HTR-8/SVneo (cell line): Measurements from ENCODE around the gene CYP2A6.
"Not testable (repeated sequence)": the region's sequence is repeated elsewhere in the genome, so short reads cannot be mapped to it uniquely, and the experiment has no call there.

Experiments
- DNase-seq: peaks from one replicate; pipeline ENCODE4 v3.0.0; 2011; ENCODE audit warnings: low spot score, mixed read lengths; ENCODE audit not compliant: insufficient read length
- FAIRE-seq: peaks from 2 replicates; lab custom pipeline; 2011; peaks lifted over from hg19 to GRCh38; lab: Jason Lieb, UNC

Gene CYP2A6

GRCh38 chr19:40822704-40823553, 27.3 kb downstream of the CYP2A6 start:
- not testable (repeated sequence) for DNase-seq, FAIRE-seq

GRCh38 chr19:40822161-40822560, 28.1 kb downstream of the CYP2A6 start:
- DNase-seq: no peak
- no peak for FAIRE-seq

DNA sequence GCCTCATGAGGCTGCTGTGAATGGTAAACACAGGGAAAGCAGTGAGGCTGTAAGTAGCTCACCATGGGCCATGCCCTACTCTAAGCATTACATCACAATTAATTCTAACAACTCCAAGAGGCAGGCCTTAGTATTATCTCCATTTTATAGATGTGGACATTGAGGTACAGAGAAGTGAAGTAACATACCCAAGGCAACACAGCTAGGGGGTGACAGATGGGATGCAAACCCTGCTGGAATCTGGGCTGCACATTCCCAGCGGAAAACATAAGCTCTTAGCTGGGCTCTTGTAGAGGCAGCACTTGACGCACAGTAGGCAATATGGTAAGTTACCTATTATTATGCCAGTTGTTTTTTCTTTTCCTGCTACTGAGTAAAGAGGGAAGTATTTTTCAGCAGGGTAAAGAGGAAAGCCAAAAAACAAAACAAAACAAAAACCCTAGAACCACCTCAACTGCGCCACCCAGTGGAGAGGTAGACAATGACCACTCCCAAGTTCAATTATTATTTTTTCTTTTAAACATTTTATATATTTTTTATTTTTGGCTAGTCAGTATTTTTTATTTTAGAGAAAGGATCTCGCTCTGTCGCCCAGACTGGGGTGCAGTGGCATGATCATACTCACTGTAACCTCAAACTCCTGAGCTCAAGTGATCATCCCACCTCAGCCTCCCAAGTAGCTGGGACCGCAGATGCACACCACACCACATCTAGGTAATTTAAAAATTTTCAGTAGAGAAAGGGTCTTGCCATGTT, 30.6 kb downstream of the CYP2A6 start:
- FAIRE-seq, DNase-seq: not testable (repeated sequence)

GRCh38 chr19:40818480-40819399, 31.5 kb downstream of the CYP2A6 start:
- DNase-seq, FAIRE-seq: not testable (repeated sequence)

GRCh38 chr19:40815223-40815622, 35.0 kb downstream of the CYP2A6 start:
- FAIRE-seq (no peak), DNase-seq (no peak)

DNA sequence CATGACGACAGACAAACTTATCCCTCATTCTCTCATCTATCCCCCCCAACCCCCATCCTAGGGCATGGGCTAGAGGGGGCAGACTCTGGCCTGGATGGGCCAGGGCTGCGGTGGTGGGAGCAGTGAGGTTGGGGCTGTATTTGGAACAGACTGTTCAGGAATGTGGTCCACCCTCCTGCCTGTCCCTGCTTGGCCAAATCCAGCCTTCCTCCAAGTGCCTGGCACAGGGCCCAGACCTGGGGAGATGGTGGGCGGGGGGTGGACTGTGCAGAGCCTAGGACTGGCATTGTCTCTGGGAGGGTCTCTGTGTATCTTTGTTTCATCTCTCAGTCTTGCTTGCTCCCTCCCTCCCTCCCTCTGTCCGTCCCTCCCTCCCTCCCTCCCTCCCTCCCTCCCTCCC, 37.1 kb downstream of the CYP2A6 start:
- FAIRE-seq: no peak
- no peak for DNase-seq

DNA sequence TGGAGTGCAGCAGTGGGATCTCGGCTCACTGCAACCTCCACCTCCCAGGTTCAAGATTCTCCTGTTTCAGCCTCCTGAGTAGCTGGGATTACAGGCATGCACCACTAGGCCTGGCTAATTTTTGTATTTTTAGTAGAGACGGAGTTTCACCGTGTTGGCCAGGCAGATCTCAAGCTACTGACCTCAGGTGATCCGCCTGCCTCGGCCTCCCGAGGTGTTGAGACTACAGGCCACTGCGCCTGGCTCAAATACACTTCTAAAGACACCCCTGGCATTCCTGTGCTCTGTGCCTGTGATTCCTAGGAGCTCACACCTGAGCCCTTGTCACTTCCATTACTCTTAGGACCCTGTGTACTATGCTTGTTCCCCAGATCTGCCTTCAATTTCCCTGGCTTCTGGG, 37.7 kb downstream of the CYP2A6 start:
- FAIRE-seq, DNase-seq: not testable (repeated sequence)

DNA sequence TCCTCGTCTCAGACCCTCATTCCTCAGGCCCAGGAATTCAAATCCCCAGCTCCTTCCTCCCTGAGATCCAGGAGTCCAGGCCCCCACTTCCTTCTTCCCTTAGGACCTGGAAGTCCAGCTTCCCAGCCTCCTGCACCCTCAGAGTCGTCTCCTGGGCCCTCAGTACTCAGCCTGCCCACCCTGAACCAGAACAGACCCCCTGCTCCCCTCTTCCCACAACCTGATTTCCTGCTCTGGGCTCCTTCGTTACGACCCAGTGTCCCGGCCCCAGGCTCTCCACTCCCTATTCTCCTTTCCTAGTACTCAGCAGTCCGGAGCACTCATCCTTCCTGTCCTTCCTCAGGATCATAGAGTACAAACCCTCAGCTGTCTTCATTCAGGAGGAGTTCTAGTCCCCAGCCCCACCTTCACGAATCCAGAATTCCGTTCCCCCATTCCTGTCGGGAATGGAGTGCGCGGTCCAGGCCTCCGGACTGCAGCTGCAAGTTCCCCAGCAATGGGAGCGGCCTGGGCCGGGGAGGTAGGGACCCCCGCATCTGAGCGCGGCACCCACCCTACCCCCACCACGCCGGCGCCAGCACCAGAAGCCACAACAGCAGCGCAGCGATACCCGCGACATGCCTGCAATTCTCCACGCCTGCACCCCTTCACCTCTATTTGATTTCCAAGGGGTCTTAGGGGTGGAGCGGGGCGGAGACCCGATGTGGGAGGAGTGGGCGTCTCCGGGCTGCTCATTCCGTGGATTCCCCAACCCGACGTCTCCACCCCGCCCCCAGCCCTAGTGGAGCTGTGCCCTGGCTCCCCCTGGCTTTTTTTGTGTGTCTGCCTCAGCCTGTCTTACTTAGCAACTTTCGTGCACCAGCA, 38.5 kb downstream of the CYP2A6 start:
- DNase-seq (no peak), FAIRE-seq (no peak)

- not testable (repeated sequence) for FAIRE-seq, DNase-seq
These were observed 39.4 kb downstream of the CYP2A6 start for GRCh38 chr19:40810649-40811408.

DNA sequence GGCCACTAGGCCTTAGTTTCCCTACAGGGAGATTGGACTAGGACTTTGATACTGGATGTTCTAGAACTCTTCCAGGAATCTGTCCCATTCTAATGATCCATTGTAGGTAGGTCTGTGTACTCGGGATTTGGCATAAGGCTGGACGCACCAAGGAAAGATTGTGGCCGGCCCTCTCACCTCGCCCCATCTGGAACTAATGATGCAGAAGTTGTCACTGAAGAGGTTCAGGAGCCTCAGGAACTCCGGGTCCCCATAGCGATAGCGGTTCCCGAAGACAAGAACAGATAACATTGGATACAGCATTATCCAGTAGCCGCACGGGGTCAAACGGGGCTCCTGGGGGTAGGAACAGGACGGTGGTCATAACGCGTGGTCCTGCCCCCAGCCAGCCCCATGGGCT, 40.1 kb downstream of the CYP2A6 start:
- FAIRE-seq: no peak
- no peak for DNase-seq

DNA sequence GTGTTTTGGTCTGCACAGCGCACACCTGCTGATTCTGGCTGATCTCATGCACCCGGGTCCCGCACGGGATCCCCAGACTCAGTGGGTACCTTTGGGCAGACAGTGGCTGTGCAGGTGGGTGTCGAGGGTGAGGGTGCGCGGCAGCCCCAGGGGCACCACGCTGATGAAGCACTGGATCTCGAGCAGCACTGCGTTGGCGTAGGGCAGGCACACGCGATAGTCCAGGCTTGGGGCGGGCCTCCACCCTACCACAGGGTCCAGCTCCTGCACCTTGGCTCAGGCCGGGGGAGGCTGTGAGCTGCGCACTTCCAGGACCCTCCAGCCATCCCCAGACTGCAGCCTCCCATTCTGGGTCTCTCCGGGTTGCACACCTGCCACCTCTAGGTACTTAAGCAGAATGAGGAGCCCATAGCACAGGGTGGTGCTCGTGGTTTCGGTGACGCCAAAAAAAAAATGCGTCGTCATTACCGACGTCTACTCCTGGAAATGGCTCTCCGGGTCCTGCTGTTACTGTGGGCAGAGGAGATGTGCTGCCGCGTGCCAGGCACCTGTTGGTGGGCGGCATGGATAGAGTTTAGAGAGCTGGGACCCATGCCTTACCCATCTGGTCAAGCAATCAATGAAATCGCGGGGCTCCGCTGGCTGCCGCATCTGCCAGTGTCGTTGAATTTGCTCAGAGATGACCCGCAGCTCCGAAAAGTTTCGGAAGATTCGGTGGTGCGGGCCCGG, 40.7 kb downstream of the CYP2A6 start:
- DNase-seq: no peak

DNA sequence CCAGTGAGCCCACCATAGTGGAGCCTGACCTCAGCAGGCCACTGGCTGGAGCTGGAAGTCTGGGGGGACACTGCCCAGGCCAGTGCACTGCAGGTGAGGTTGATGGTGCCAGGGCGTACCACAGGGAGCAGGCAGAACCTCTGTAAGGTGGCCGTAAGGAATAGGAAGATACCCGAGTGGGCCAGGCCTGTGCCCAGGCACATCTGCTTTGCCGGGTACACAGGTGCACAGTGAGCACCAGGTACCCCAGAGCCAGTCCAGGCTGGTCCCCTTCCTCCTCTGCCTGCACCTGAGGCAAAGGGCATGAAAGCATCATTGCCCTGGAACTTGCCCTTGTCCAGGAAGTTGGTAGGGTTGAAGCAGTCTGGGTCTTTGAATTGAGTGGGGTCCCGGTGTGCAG, 41.8 kb downstream of the CYP2A6 start:
- FAIRE-seq: no peak
- DNase-seq: no peak

More for the DNA sequence above, 40.7 kb downstream of the CYP2A6 start:
- no peak for FAIRE-seq

DNA sequence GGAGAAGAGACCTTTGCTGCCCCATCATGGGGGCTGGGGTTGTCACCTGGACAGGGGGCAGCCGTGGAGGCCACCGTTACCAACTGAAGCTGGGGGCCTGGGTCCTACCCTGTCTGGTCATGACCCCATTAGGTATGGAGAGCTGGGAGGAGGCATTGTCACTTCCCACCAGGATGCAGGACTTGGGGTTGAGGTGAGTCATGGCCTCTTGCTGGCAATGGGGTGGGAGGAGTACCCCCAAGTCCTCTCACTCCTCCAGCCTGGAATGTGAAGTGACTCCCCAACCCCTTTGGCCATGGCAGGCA, 42.3 kb downstream of the CYP2A6 start:
- FAIRE-seq (no peak), DNase-seq (no peak)

DNA sequence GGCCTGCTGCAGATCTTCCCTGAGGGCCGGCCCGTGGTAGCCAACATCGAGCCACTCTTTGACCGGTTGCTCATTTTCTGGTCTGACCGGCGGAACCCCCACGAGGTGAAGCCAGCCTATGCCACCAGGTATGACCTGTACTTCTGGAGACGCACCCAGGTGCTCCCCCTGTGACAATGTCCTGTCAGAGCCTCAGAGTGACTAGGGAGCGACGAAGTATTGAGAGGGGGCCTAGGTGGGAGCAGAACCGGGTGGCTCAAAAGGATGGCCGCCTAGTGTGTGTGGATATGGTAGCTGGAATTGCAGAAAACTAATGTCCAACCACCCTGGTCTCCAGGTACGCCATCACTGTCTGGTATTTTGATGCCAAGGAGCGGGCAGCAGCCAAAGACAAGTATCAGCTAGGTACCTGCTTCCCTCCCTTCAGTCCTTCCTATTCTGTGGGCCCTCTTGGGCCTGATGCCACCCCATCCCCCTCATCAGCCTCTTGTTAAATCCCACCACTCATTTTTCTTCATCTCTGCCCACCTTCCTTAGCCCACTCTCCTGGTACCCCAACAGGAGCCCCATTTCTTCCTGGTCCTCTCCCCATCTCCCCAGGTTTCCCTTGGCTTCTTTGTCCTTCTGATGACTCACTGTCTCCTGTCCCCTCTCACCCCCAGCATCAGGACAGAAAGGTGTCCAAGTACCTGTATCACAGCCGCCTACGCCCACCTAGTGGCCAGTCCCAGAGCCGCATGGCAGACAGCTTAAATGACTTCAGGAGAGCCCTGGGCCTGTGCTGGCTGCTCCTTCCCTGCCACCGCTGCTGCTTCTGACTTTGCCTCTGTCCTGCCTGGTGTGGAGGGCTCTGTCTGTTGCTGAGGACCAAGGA, 42.9 kb downstream of the CYP2A6 start:
- FAIRE-seq (no peak), DNase-seq (no peak)

DNA sequence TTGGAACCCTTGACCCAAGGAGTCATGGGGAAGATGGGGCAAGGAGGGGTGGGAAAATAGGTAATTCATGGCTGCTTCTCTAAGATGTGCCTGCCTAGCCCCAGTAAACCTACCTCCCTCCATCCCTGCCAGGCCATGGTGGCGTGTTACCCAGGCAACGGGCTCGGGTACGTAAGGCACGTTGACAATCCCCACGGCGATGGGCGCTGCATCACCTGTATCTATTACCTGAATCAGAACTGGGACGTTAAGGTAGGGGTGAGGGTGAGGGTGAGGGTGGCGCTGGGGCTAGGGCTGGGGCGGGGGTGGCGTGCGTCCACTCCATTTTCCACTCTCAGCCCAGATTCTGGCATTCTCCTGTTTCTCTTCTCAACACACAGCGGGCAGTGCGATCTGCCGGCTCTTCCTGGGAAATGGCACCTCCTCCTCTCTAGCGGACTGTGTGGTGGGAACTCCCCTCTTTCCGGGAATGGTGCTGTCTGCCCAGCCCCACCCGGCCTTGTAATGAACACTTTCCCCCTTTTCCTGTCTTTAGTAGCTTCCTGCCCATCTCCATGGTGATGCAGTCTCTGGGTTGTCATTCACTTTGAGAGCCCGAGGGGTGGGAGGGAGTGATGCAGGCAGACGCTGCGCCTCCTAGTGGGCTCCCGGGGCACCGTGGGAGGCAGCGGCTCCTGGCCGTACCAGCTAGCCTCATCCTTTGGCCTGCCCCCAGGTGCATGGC, 43.7 kb downstream of the CYP2A6 start:
- FAIRE-seq (peak; percentile 83), DNase-seq (peak; percentile 93)

GRCh38 chr19:40805258-40805868, 44.9 kb downstream of the CYP2A6 start:
- DNase-seq (no peak), FAIRE-seq (no peak)
